ENCODE data around the gene TPRG1L.

TPRG1L gene

GRCh38 chr1:3669971-3670431 lies 45.2 kb downstream of the TPRG1L start:
- no peaks in the 10 kb centered on the region for H3K9me3 ChIP-seq (ENCODE audit: control insufficient read depth, low read length)
- no peak overlapping the region for H3K9ac ChIP-seq (ENCODE audit: low read length)
- H3K27me3 ChIP-seq (ENCODE audit: control insufficient read depth, insufficient read depth, low read length) = peaks cover 52% of the 10 kb centered on the region
- no peak overlapping the region for H3K4me3 ChIP-seq (ENCODE audit: low read length)
- peaks cover 15% of the 10 kb centered on the region for H3K4me1 ChIP-seq (ENCODE audit: control insufficient read depth, insufficient read depth, low read length)
- H3K36me3 ChIP-seq (ENCODE audit: control insufficient read depth, insufficient read depth, low read length) = no peaks in the 10 kb centered on the region

GRCh38 chr1:3670823-3671265 lies 46.0 kb downstream of the TPRG1L start:
- Histone ChIP-seq H3K9me3 (ENCODE audit: control insufficient read depth, low read length) (no peaks in the 10 kb centered on the region), H3K36me3 (ENCODE audit: control insufficient read depth, insufficient read depth, low read length) (no peaks in the 10 kb centered on the region), H3K9ac (ENCODE audit: low read length) (no peak overlapping the region), H3K4me3 (ENCODE audit: low read length) (no peak overlapping the region), H3K4me1 (ENCODE audit: control insufficient read depth, insufficient read depth, low read length) (peaks cover 15% of the 10 kb centered on the region), H3K27me3 (ENCODE audit: control insufficient read depth, insufficient read depth, low read length) (peaks cover 52% of the 10 kb centered on the region)

- no peak overlapping the region for H3K4me3 ChIP-seq (ENCODE audit: low read length)
- peaks cover 15% of the 10 kb centered on the region for H3K4me1 ChIP-seq (ENCODE audit: control insufficient read depth, insufficient read depth, low read length)
- no peaks in the 10 kb centered on the region for H3K9me3 ChIP-seq (ENCODE audit: control insufficient read depth, low read length)
- H3K9ac ChIP-seq (ENCODE audit: low read length) = no peak overlapping the region
- H3K27me3 ChIP-seq (ENCODE audit: control insufficient read depth, insufficient read depth, low read length) = peaks cover 53% of the 10 kb centered on the region
- H3K36me3 ChIP-seq (ENCODE audit: control insufficient read depth, insufficient read depth, low read length) = no peaks in the 10 kb centered on the region
These were observed 46.8 kb downstream of the TPRG1L start for GRCh38 chr1:3671371-3672180.

GRCh38 chr1:3672231-3672970 lies 47.6 kb downstream of the TPRG1L start:
- no peak overlapping the region for H3K4me3 ChIP-seq (ENCODE audit: low read length)
- no peak overlapping the region for H3K9ac ChIP-seq (ENCODE audit: low read length)
- no peaks in the 10 kb centered on the region for H3K9me3 ChIP-seq (ENCODE audit: control insufficient read depth, low read length)
- peaks cover 49% of the 10 kb centered on the region for H3K27me3 ChIP-seq (ENCODE audit: control insufficient read depth, insufficient read depth, low read length)
- H3K36me3 ChIP-seq (ENCODE audit: control insufficient read depth, insufficient read depth, low read length) = no peaks in the 10 kb centered on the region
- peaks cover 15% of the 10 kb centered on the region for H3K4me1 ChIP-seq (ENCODE audit: control insufficient read depth, insufficient read depth, low read length)

GRCh38 chr1:3672971-3673361 lies 48.2 kb downstream of the TPRG1L start:
- H3K27me3 ChIP-seq (ENCODE audit: control insufficient read depth, insufficient read depth, low read length) = peaks cover 46% of the 10 kb centered on the region
- peaks cover 15% of the 10 kb centered on the region for H3K4me1 ChIP-seq (ENCODE audit: control insufficient read depth, insufficient read depth, low read length)
- H3K9ac ChIP-seq (ENCODE audit: low read length) = no peak overlapping the region
- no peaks in the 10 kb centered on the region for H3K36me3 ChIP-seq (ENCODE audit: control insufficient read depth, insufficient read depth, low read length)
- no peaks in the 10 kb centered on the region for H3K9me3 ChIP-seq (ENCODE audit: control insufficient read depth, low read length)
- no peak overlapping the region for H3K4me3 ChIP-seq (ENCODE audit: low read length)

- Histone ChIP-seq H3K4me1 (ENCODE audit: control insufficient read depth, insufficient read depth, low read length) (peaks cover 13% of the 10 kb centered on the region), H3K9me3 (ENCODE audit: control insufficient read depth, low read length) (no peaks in the 10 kb centered on the region), H3K36me3 (ENCODE audit: control insufficient read depth, insufficient read depth, low read length) (no peaks in the 10 kb centered on the region), H3K4me3 (ENCODE audit: low read length) (no peak overlapping the region), H3K9ac (ENCODE audit: low read length) (no peak overlapping the region), H3K27me3 (ENCODE audit: control insufficient read depth, insufficient read depth, low read length) (peaks cover 43% of the 10 kb centered on the region)
These were observed 48.7 kb downstream of the TPRG1L start for GRCh38 chr1:3673381-3674099.

DNA sequence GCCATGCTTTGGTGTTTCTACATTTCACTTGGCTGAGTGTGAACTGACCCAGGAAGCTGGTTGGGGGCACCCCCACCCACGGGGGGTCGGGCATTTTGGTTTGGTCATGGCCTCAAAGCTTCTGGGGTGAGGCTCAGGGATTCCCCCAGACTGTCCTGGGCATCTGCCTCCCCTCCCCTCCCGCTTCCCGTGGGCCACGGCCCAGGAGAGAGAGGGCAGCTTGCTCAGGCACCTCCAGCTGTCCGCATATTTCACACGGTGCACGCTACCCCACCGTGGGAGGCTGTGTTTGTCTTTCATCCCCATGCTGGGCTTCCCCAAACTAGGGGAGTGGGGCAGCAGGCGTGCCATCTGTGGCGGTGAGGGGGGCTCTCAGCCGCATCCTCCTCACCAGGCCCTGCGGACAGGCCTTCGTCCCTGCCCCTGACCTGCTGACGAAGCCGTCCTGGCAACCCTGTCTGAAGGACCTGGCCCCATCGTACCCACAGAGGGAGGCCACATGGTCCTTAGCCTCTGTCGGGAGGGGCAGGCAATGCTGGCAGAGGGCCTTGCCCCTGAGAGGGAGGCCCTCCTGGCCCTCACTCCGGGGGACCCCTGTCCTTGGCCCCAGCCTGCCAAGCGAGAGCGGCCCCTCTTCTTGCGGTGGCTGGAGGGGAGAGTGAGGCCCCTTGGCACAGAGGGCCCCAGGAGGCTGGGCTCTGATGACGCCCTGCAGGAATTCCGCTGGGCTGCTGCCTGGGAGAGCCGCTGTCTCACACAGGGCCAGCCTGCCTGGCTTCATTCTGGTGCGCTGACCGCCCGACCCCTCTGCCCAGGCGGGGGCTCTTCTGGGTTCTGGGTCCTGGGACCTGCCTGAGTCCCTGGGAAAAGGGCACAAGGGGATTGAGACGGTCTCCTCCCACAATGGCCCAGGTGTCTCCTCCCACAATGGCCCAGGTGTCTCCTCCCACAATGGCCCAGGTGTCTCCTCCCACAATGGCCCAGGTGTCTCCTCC lies 49.6 kb downstream of the TPRG1L start:
- H3K4me3 ChIP-seq (ENCODE audit: low read length) = no peak overlapping the region
- peaks cover 6% of the 10 kb centered on the region for H3K4me1 ChIP-seq (ENCODE audit: control insufficient read depth, insufficient read depth, low read length)
- H3K27me3 ChIP-seq (ENCODE audit: control insufficient read depth, insufficient read depth, low read length) = peaks cover 42% of the 10 kb centered on the region

DNA sequence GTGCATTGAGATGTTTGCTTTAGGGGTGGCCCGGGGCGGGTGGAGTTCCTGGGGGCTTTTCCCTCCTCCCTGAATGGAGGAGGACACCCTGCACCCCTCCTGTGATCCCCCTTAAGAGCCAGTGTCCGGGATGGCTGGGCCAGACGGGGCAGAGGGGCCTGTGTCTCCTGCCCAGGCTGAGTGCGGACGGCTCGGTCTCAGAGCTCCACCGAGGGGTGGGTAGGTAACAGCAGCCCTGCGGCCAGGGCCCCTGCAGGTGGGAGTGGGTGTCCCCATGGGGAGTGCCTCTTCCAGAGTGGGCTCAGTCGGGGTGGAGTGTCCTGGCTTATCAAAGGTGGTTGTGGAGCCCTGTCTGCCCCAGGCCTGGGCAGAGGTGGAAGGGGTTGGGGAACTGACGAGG lies 50.6 kb downstream of the TPRG1L start:
- no peaks in the 10 kb centered on the region for H3K9me3 ChIP-seq (ENCODE audit: control insufficient read depth, low read length)
- no peak overlapping the region for H3K4me3 ChIP-seq (ENCODE audit: low read length)
- peaks cover 36% of the 10 kb centered on the region for H3K27me3 ChIP-seq (ENCODE audit: control insufficient read depth, insufficient read depth, low read length)
- H3K36me3 ChIP-seq (ENCODE audit: control insufficient read depth, insufficient read depth, low read length) = no peaks in the 10 kb centered on the region
- H3K4me1 ChIP-seq (ENCODE audit: control insufficient read depth, insufficient read depth, low read length) = peaks cover 6% of the 10 kb centered on the region
- H3K9ac ChIP-seq (ENCODE audit: low read length) = no peak overlapping the region

More for the DNA sequence above, 49.6 kb downstream of the TPRG1L start:
- H3K36me3 ChIP-seq (ENCODE audit: control insufficient read depth, insufficient read depth, low read length) = no peaks in the 10 kb centered on the region
- H3K9ac ChIP-seq (ENCODE audit: low read length) = no peak overlapping the region
- H3K9me3 ChIP-seq (ENCODE audit: control insufficient read depth, low read length) = no peaks in the 10 kb centered on the region

DNA sequence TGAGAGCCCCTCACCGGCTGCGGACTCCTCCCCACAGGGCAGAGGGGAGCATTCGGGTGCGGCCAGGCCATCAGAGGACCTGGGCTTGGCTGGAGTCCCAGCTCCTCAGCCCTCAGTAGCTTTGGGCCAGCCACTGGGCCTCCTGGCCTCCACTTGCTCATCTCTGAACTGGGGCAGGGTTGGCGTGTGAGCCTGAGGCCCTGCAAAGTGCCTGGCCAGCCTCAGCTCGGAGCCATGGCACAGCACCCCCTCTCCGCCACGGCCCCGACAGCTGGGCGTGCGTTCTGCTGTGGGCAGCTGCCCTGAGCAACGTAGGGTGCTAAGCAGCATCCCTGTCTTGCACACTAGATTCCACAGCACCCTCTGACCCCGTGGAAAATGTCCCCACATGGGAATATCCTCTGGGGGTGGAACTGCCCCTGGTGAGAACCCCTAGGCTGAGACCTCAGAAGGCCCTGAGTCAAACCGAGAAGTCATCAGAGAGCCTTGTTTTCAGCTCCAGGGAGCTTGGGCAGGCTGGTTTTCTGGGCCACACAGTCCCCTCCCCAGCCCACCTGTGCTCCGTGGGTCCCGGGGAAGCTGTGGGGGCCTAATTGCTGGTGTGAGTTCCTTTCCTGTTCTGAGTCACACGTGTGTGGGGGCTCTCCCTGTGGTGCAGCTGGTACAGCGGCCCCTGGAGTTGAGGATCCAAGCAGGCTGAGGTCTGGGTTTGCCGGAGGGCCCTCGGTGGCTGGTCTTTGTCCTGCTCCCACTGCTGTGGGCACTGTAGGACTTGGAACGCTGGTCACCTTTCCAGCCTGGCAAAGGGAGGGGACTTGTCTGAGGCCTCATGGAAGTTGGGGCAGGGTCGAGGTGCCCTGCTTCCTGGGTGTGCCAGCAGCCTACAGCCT lies 52.0 kb downstream of the TPRG1L start:
- H3K9ac ChIP-seq (ENCODE audit: low read length) = no peak overlapping the region
- no peak overlapping the region for H3K4me3 ChIP-seq (ENCODE audit: low read length)
- H3K4me1 ChIP-seq (ENCODE audit: control insufficient read depth, insufficient read depth, low read length) = peaks cover 6% of the 10 kb centered on the region
- no peaks in the 10 kb centered on the region for H3K36me3 ChIP-seq (ENCODE audit: control insufficient read depth, insufficient read depth, low read length)
- no peaks in the 10 kb centered on the region for H3K9me3 ChIP-seq (ENCODE audit: control insufficient read depth, low read length)
- H3K27me3 ChIP-seq (ENCODE audit: control insufficient read depth, insufficient read depth, low read length) = peaks cover 24% of the 10 kb centered on the region

- no peaks in the 10 kb centered on the region for H3K9me3 ChIP-seq (ENCODE audit: control insufficient read depth, low read length)
- peaks cover 6% of the 10 kb centered on the region for H3K4me1 ChIP-seq (ENCODE audit: control insufficient read depth, insufficient read depth, low read length)
- no peak overlapping the region for H3K4me3 ChIP-seq (ENCODE audit: low read length)
- no peaks in the 10 kb centered on the region for H3K36me3 ChIP-seq (ENCODE audit: control insufficient read depth, insufficient read depth, low read length)
- H3K9ac ChIP-seq (ENCODE audit: low read length) = no peak overlapping the region
- peaks cover 18% of the 10 kb centered on the region for H3K27me3 ChIP-seq (ENCODE audit: control insufficient read depth, insufficient read depth, low read length)
These were observed 52.7 kb downstream of the TPRG1L start for GRCh38 chr1:3677484-3677883.
